SK-N-MC (cell line): ENCODE results near the gene SLCO1B3.

ENCODE experiments used
- EZH2 ChIP-seq: fragments of 200-600 bp; sonication (generic); IDR thresholded peaks from one replicate; pipeline ENCODE4 v1.6.1; 2017; ENCODE audit warnings: antibody characterized with exemption
- FOXP2 ChIP-seq: optimal IDR thresholded peaks from 2 replicates; pipeline ENCODE3; 2011; ENCODE audit warnings: mild to moderate bottlenecking, moderate library complexity; ENCODE audit not compliant: insufficient read depth; ENCODE audit errors: extremely low read length, control extremely low read depth
- POLR2AphosphoS5 ChIP-seq: IDR thresholded peaks from 2 replicates; pipeline ENCODE4 v1.6.1; 2012; ENCODE audit warnings: mild to moderate bottlenecking, low read depth, low read length, borderline replicate concordance

GRCh38 chr12:20852649-20853048 is 42.1 kb downstream of the SLCO1B3 start:
- TF ChIP-seq POLR2AphosphoS5 (no peak), EZH2 (no peak), FOXP2 (no peak)
